ENCODE data around the gene RPS19BP1. TPM values are rescaled to one million over a fixed set of nuclear protein-coding genes. Genes with fewer than 3 reads are reported as not detected.
"Not testable (repeated sequence)": the region's sequence is repeated elsewhere in the genome, so short reads cannot be mapped to it uniquely, and the experiment has no call there.

RPS19BP1 gene
- total RNA-seq, 4 donors from 2014 or later = 93.4 to 157 (median 121) TPM

- no peak overlapping the region for H3K4me3 ChIP-seq (ENCODE audit: low read depth, poor library complexity, severe bottlenecking)
- intact Hi-C loops (cut with DNase I; ENCODE audit: low total_unique reads) = no loop called here
- 87 to 89% methylated on average over 16 to 18 of the region's 18 CpGs for WGBS, 2 donors
- DNase-seq (ENCODE audit: low spot score in 2 of 2) = no peak
- no peak for TF ChIP-seq POLR2A (IDR thresholded peaks at IDR 0.05)
- TF ChIP-seq CTCF (IDR thresholded peaks at IDR 0.05) = no peak
Measured at GRCh38 chr22:39513791-39514190, 18.8 kb downstream of the RPS19BP1 start.

- no peak for TF ChIP-seq POLR2A (IDR thresholded peaks at IDR 0.05)
- TF ChIP-seq CTCF (IDR thresholded peaks at IDR 0.05) = no peak
- no peak for DNase-seq (ENCODE audit: low spot score in 2 of 2)
- no peak overlapping the region for H3K4me3 ChIP-seq (ENCODE audit: low read depth, poor library complexity, severe bottlenecking)
- intact Hi-C loops (cut with DNase I; ENCODE audit: low total_unique reads) = no loop called here
- WGBS, 2 donors = 78 to 86% methylated on average over 8 to 10 of the region's 10 CpGs
Measured at GRCh38 chr22:39512026-39512425, 20.5 kb downstream of the RPS19BP1 start.

GRCh38 chr22:39511226-39511625, 21.3 kb downstream of the RPS19BP1 start:
- no peak for DNase-seq (ENCODE audit: low spot score in 2 of 2)
- TF ChIP-seq CTCF (IDR thresholded peaks at IDR 0.05) (no peak), POLR2A (IDR thresholded peaks at IDR 0.05) (no peak)
- intact Hi-C loops (cut with DNase I; ENCODE audit: low total_unique reads) = no loop called here
- WGBS, 2 donors = 92% methylated on average over 13 of the region's 13 CpGs
- no peak overlapping the region for H3K4me3 ChIP-seq (ENCODE audit: low read depth, poor library complexity, severe bottlenecking)

GRCh38 chr22:39510529-39511149, 21.9 kb downstream of the RPS19BP1 start:
- no peak overlapping the region for H3K4me3 ChIP-seq (ENCODE audit: low read depth, poor library complexity, severe bottlenecking)
- TF ChIP-seq POLR2A (IDR thresholded peaks at IDR 0.05) (no peak), CTCF (IDR thresholded peaks at IDR 0.05) (no peak)
- DNase-seq (ENCODE audit: low spot score in 2 of 2) = no peak
- intact Hi-C loops (cut with DNase I; ENCODE audit: low total_unique reads) = no loop called here
- WGBS, 2 donors = 92 to 95% methylated on average over 4 of the region's 4 CpGs

GRCh38 chr22:39508393-39508792, 24.2 kb downstream of the RPS19BP1 start:
- WGBS, 2 donors = 75 to 82% methylated on average over 4 of the region's 4 CpGs
- H3K4me3 ChIP-seq (ENCODE audit: low read depth, poor library complexity, severe bottlenecking) = no peak overlapping the region
- no peak for TF ChIP-seq POLR2A (IDR thresholded peaks at IDR 0.05)
- no peak for TF ChIP-seq CTCF (IDR thresholded peaks at IDR 0.05)
- DNase-seq (ENCODE audit: low spot score in 2 of 2) = no peak
- intact Hi-C loops (cut with DNase I; ENCODE audit: low total_unique reads) = no loop called here

- intact Hi-C loops (cut with DNase I; ENCODE audit: low total_unique reads); DNase-seq (ENCODE audit: low spot score in 2 of 2); H3K4me3 ChIP-seq (ENCODE audit: low read depth, poor library complexity, severe bottlenecking): not testable (repeated sequence)
- WGBS, 2 donors = 84 to 90% methylated on average over 10 of the region's 10 CpGs
Measured at GRCh38 chr22:39507021-39507420, 25.5 kb downstream of the RPS19BP1 start.
